Parathyroid adenoma (tissue), 2 donors: Measurements from ENCODE around the gene LAG3.

ENCODE experiments used
- H2AFZ ChIP-seq: fragments of 300-600 bp; sonication (generic); one replicate; pipeline ENCODE4 v1.7.0; 2017; ENCODE audit warnings: antibody characterized with exemption, mild to moderate bottlenecking
- H3K27ac ChIP-seq: fragments of 300-600 bp; sonication (generic); one replicate; pipeline ENCODE4 v1.7.0; 2017
- H3K27me3 ChIP-seq: fragments of 300-600 bp; sonication (generic); one replicate; pipeline ENCODE4 v1.7.0; 2017; ENCODE audit warnings: low read length; ENCODE audit not compliant: control insufficient read depth, insufficient read depth
- H3K36me3 ChIP-seq: fragments of 300-600 bp; sonication (generic); one replicate; pipeline ENCODE4 v1.7.0; 2017; ENCODE audit warnings: low read length; ENCODE audit not compliant: control insufficient read depth, insufficient read depth
- H3K4me1 ChIP-seq: fragments of 300-600 bp; sonication (generic); one replicate; pipeline ENCODE4 v1.7.0; 2017; ENCODE audit warnings: control low read depth
- H3K4me2 ChIP-seq: fragments of 300-600 bp; sonication (generic); one replicate; pipeline ENCODE4 v1.7.0; 2017; ENCODE audit warnings: low read length
- H3K4me3 ChIP-seq: fragments of 300-600 bp; sonication (generic); one replicate; pipeline ENCODE4 v1.7.0; 2017; ENCODE audit warnings: low read depth, low read length
- H3K79me2 ChIP-seq: fragments of 300-600 bp; sonication (generic); one replicate; pipeline ENCODE4 v1.7.0; 2017; ENCODE audit warnings: control low read depth
- H3K9ac ChIP-seq: fragments of 300-600 bp; sonication (generic); one replicate; pipeline ENCODE4 v1.7.0; 2017; ENCODE audit warnings: mild to moderate bottlenecking
- H3K9me3 ChIP-seq: fragments of 300-600 bp; sonication (generic); one replicate; pipeline ENCODE4 v1.7.0; 2017; ENCODE audit warnings: low read length; ENCODE audit not compliant: control insufficient read depth
- TF ChIP-seq, protein P1 (sequence below): fragments of 300-600 bp; sonication (generic); IDR thresholded peaks from one replicate; pipeline ENCODE4 v1.7.0; 2017; ENCODE audit warnings: antibody characterized with exemption, mild to moderate bottlenecking
- donor health status: primary hyperparathyroidism.

Gene LAG3

DNA sequence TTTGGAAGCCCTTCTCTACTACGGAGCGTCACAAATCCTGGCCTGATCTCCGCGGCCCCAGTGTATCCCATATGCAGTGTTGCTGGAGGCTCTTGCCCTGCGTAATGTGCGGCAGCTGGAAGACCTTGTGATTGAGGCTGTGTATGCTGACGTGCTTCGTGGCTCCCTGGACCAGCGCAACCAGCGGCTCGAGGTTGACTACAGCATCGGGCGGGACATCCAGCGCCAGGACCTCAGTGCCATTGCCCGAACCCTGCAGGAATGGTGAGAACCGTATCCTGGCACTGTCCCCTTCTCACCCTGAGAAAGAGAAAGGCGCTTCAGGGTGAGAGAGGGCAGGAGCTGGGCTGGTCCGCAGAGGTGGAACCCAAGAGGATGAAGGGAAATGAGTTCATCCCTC, 43.1 kb upstream of the LAG3 start:
- no peaks in the 10 kb centered on the region for H3K36me3 ChIP-seq
- no peaks in the 10 kb centered on the region for H3K79me2 ChIP-seq
- H3K4me1 ChIP-seq = no peaks in the 10 kb centered on the region

DNA sequence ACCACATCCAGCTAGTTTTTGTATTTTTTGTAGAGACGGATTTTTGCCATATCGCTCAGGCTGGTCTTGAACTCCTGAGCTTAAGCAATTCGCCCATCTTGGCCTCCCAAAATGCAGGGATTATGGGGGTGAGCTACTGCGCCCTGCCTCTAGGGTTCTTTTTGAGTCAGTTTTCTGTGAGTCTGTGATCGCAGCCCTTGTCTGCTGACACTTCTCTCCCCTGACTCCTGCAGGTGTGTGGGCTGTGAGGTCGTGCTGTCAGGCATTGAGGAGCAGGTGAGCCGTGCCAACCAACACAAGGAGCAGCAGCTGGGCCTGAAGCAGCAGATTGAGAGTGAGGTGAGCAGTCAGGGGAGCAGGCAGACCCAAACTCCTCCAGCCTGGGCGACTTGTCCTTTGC, 42.2 kb upstream of the LAG3 start:
- Histone ChIP-seq H3K4me2 (no peak overlapping the region), H3K36me3 (no peaks in the 10 kb centered on the region), H3K4me3 (no peak overlapping the region), H3K9me3 (no peaks in the 10 kb centered on the region), H3K79me2 (no peaks in the 10 kb centered on the region), H3K27me3 (no peaks in the 10 kb centered on the region), H3K4me1 (no peaks in the 10 kb centered on the region), H2AFZ (no peak overlapping the region), H3K9ac (no peak overlapping the region), H3K27ac (no peak overlapping the region)
- TF ChIP-seq, protein P1, sequence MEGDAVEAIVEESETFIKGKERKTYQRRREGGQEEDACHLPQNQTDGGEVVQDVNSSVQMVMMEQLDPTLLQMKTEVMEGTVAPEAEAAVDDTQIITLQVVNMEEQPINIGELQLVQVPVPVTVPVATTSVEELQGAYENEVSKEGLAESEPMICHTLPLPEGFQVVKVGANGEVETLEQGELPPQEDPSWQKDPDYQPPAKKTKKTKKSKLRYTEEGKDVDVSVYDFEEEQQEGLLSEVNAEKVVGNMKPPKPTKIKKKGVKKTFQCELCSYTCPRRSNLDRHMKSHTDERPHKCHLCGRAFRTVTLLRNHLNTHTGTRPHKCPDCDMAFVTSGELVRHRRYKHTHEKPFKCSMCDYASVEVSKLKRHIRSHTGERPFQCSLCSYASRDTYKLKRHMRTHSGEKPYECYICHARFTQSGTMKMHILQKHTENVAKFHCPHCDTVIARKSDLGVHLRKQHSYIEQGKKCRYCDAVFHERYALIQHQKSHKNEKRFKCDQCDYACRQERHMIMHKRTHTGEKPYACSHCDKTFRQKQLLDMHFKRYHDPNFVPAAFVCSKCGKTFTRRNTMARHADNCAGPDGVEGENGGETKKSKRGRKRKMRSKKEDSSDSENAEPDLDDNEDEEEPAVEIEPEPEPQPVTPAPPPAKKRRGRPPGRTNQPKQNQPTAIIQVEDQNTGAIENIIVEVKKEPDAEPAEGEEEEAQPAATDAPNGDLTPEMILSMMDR = no peak

More for the DNA sequence above, 43.1 kb upstream of the LAG3 start:
- Histone ChIP-seq H3K9me3 (no peaks in the 10 kb centered on the region), H3K9ac (no peak overlapping the region), H3K4me2 (no peak overlapping the region), H3K27me3 (no peaks in the 10 kb centered on the region), H2AFZ (no peak overlapping the region), H3K4me3 (no peak overlapping the region), H3K27ac (no peak overlapping the region)
- TF ChIP-seq, protein P1 = no peak

DNA sequence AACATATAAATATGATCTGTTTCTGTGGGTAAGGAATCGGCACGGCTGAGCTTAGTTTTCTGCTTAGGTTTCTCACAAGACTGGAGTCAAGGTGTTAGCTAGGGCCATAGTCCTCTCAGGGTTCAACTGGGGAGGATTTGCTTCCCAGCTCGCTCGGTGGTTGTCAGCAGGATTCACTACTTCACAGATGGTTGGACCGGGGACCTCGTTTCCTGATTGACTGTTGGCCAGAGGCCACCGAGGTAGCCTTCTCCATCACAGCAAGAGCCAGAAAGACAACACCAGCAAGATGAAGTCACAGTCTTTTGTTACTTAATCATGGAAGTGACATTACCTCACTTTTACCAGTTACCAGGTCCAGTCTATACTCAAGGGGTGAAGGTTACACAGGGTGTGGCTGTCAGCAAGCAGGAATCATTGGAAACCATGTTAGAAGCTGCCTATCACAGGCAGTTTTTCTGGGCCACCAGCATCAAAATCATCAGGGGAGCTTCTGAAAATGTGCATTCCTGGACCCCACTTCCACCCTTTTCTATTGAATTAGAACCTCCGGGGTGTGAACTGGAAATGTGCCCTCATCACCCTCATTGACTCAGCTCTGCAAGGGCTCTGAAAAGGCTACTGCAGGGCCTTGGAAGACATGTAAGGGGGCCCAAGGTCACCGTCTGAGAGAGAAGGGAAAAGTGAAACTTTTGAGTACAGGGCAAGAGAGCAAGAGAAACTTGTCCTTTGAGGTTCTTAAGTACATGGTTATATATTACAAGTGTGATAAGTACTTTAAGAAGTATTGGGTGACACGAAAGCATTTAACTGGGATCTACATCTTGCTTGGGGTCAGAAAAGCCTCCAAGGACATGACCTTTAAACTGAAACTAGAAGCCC, 37.6 kb upstream of the LAG3 start:
- H3K4me1 ChIP-seq = peaks cover 4% of the 10 kb centered on the region
- H3K27ac ChIP-seq = no peak overlapping the region
- H3K36me3 ChIP-seq = no peaks in the 10 kb centered on the region
- no peak overlapping the region for H3K4me3 ChIP-seq
- no peaks in the 10 kb centered on the region for H3K27me3 ChIP-seq
- H3K4me2 ChIP-seq = no peak overlapping the region
- no peaks in the 10 kb centered on the region for H3K79me2 ChIP-seq
- H3K9me3 ChIP-seq = no peaks in the 10 kb centered on the region
- H3K9ac ChIP-seq = no peak overlapping the region
- TF ChIP-seq, protein P1 = no peak
- H2AFZ ChIP-seq = no peak overlapping the region

DNA sequence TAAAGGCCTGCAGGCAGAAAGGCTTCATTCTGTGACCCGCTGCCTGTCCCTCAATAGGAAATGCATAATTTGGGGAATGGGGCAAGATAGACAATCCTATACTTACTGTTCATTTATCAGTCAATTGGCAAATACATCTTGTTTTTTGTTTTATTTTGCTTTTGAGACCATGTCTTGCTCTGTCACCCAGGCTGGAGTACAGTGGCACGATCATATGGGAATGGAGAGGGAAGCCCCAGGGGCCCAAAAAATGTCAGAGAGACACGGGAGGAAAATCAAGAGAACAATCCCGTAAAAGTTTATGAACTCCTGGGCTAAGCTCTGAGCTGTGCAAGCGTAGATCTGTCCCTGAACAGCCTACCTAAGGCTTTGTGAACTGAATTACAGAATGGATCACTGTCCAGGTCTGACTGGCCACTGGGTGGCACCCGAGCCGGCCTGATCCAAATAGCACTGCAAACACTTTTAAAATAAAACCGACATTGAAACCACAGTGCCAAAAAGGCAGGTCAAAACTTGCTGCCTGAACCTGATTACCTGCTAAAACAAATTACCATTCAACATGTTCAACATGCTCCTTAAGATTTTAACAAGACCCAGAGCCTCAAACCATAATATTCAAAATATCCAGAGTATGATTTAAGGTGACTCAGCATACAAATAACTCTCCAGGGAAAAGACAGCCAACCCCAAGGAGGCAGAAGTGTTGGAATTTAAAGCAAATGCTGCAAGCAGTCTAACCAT, 36.7 kb upstream of the LAG3 start:
- H3K4me1 ChIP-seq = peaks cover 4% of the 10 kb centered on the region
- no peak overlapping the region for H3K4me3 ChIP-seq
- peak overlapping the region; percentile 47 for H3K27ac ChIP-seq
- H2AFZ ChIP-seq = peak overlapping the region; percentile 50
- H3K36me3 ChIP-seq = no peaks in the 10 kb centered on the region
- no peak overlapping the region for H3K9ac ChIP-seq
- TF ChIP-seq, protein P1 = peak; percentile 80
- no peaks in the 10 kb centered on the region for H3K27me3 ChIP-seq
- no peaks in the 10 kb centered on the region for H3K79me2 ChIP-seq
- no peaks in the 10 kb centered on the region for H3K9me3 ChIP-seq
- H3K4me2 ChIP-seq = no peak overlapping the region
